Measurements from ENCODE around the gene CLDN1. TPM values are rescaled to one million over a fixed set of nuclear protein-coding genes. Genes with fewer than 3 reads are reported as not detected.

The CLDN1 gene
- total and polyA plus RNA-seq, 2 of the 13 experiments (the other 11 are each of a cell fraction or from before 2014, with no cell fraction given) = 42.7 to 51.6 TPM

GRCh38 chr3:190321789-190322603 lies at the start of gene CLDN1 (continued):
- TF ChIP-seq HNF4G (IDR thresholded peaks at IDR 0.05; ENCODE audit: borderline replicate concordance, low read depth, low read length) (no peak), HNF4G (CRISPR knock-in tag; IDR thresholded peaks at IDR 0.05; ENCODE audit: borderline replicate concordance, low read depth) (no peak), NFE2 (CRISPR knock-in tag; IDR thresholded peaks at IDR 0.05) (no peak), PHF21A (CRISPR knock-in tag; IDR thresholded peaks at IDR 0.05) (no peak; the same call in 1 of the 2 replicates), EHMT2 (IDR thresholded peaks at IDR 0.05; ENCODE audit: borderline replicate concordance, low read depth, low read length) (no peak), HBP1 (CRISPR knock-in tag; IDR thresholded peaks at IDR 0.05; ENCODE audit: low read depth) (no peak), HIC2 (CRISPR knock-in tag; IDR thresholded peaks at IDR 0.05; ENCODE audit: low read depth) (peak; percentile 69; the same call in 1 of the 2 replicates), ZNF552 (CRISPR knock-in tag; IDR thresholded peaks at IDR 0.05; ENCODE audit: borderline replicate concordance) (no peak), ZNF615 (CRISPR knock-in tag; IDR thresholded peaks at IDR 0.05; ENCODE audit: borderline replicate concordance) (0 out of 2 replicates have a peak, but pooled peaks have one; percentile 40), ELK4 (CRISPR knock-in tag; IDR thresholded peaks at IDR 0.05; ENCODE audit: borderline replicate concordance) (no peak), ZNF367 (CRISPR knock-in tag; IDR thresholded peaks at IDR 0.05; ENCODE audit: borderline replicate concordance) (no peak), ZBTB7A (CRISPR knock-in tag; IDR thresholded peaks at IDR 0.05) (peak; percentile 49), NFIC (IDR thresholded peaks at IDR 0.05; ENCODE audit: low read length) (no peak), SATB2 (CRISPR knock-in tag; IDR thresholded peaks at IDR 0.05) (no peak), ZNF746 (CRISPR knock-in tag; IDR thresholded peaks at IDR 0.05) (no peak), MYNN (CRISPR knock-in tag; IDR thresholded peaks at IDR 0.05; ENCODE audit: low read depth) (no peak), KLF15 (CRISPR knock-in tag; IDR thresholded peaks at IDR 0.05; ENCODE audit: borderline replicate concordance) (0 out of 2 replicates have a peak, but pooled peaks have one; percentile 49), GABPB1 (CRISPR knock-in tag; IDR thresholded peaks at IDR 0.05) (peak; percentile 72; the same call in 1 of the 2 replicates), ZFAT (CRISPR knock-in tag; conservative IDR thresholded peaks at IDR 0.05) (no peak), ADNP (CRISPR knock-in tag; IDR thresholded peaks at IDR 0.05) (peak; percentile 29; the same call in 1 of the 2 replicates), MED1 (CRISPR knock-in tag; IDR thresholded peaks at IDR 0.05) (no peak; the same call in 1 of the 2 replicates), ZBTB21 (CRISPR knock-in tag; IDR thresholded peaks at IDR 0.05) (no peak), ZFP36L2 (CRISPR knock-in tag; IDR thresholded peaks at IDR 0.05) (no peak)
